HCT116 (cell line): ENCODE measurements around the gene NF2. TPM values are rescaled to one million over a fixed set of nuclear protein-coding genes. Genes with fewer than 3 reads are reported as not detected.

Experiments
- ATAC-seq: fragments of 200-7000 bp; cut with Tn5 transposase; 2 replicates; pipeline ENCODE4 v1.9.1; 2020; ENCODE audit warnings: mild to moderate bottlenecking, moderate library complexity
- BruUV-seq: library from RNA; stranded (reverse); fragments of 400-500 nt; replicated peaks from 2 replicates; lab custom pipeline; 2021; lab: Mats Ljungman, UMichigan
- CTCF ChIA-PET: fragments of 300-600 bp; sonication (Branson Sonifier 250); formaldehyde crosslinking; loops from one replicate; lab custom pipeline; 2021; ENCODE audit warnings: antibody characterized with exemption; lab: Charles Lee
- POLR2A ChIA-PET: fragments of 300-600, 350-600 bp; sonication (Branson Sonifier 250); formaldehyde crosslinking; loops from one replicate; lab custom pipeline; 2021; ENCODE audit warnings: antibody characterized with exemption; lab: Charles Lee
- RAD21 ChIA-PET, 2 experiments: fragments of 300-600 bp; sonication (Branson Sonifier 250); formaldehyde crosslinking; loops; one replicate each; lab custom pipeline; 2023; ENCODE audit warnings: low total read pairs in 2 of 2; ENCODE audit not compliant: uncharacterized antibody in 2 of 2, unreplicated experiment in 2 of 2, low non-redundant PET in 1 of 2; lab: Charles Lee
- DNase-seq: peaks from one replicate; pipeline ENCODE4 v3.0.0-alpha.2; 2010; ENCODE audit warnings: low read depth, low spot score
- H2AFZ ChIP-seq: fragments of 200-600 bp; shearing (Covaris generic), sonication (generic); 2 replicates; pipeline ENCODE4 v1.6.1; 2017; ENCODE audit warnings: low read depth, mixed run types, mixed read lengths, antibody characterized with exemption, low read length; ENCODE audit not compliant: poor library complexity, severe bottlenecking
- H3K27ac ChIP-seq: 2 replicates; pipeline ENCODE4 v1.5.1; 2012; ENCODE audit warnings: low read depth, low read length
- H3K27me3 ChIP-seq: fragments of 200-600 bp; sonication (generic); 2 replicates; pipeline ENCODE4 v1.6.1; 2016; ENCODE audit warnings: mixed run types, low read length, mixed read lengths; ENCODE audit not compliant: insufficient read depth
- H3K36me3 ChIP-seq, 2 experiments: fragments of 200-500 bp in 1 of 2; fragments of 200-600 bp in 1 of 2; sonication (Bioruptor generic) in 1 of 2; sonication (generic) in 1 of 2; 2 replicates each; pipeline versions ENCODE4 v1.5.1 to v1.6.1; 2014 to 2016; ENCODE audit warnings: low read length in 2 of 2, inconsistent platforms in 1 of 2, mixed read lengths in 1 of 2, mixed run types in 1 of 2; ENCODE audit not compliant: insufficient read depth in 2 of 2, control insufficient read depth in 1 of 2
- H3K4me1 ChIP-seq, 2 experiments: fragments of 200-600 bp in 1 of 2; sonication (generic) in 1 of 2; 2 replicates each; pipeline versions ENCODE4 v1.5.1 to v1.6.1; 2012 to 2017; ENCODE audit warnings: low read length in 2 of 2, inconsistent platforms in 1 of 2, mild to moderate bottlenecking in 1 of 2, mixed read lengths in 1 of 2, mixed run types in 1 of 2, moderate library complexity in 1 of 2; ENCODE audit not compliant: insufficient read depth in 2 of 2, control insufficient read depth in 1 of 2
- H3K4me2 ChIP-seq: fragments of 200-600 bp; sonication (generic); 2 replicates; pipeline ENCODE4 v1.6.1; 2017; ENCODE audit warnings: mixed run types, low read length, mixed read lengths
- H3K4me3 ChIP-seq, 2 experiments: fragments of 200-600 bp in 1 of 2; sonication (generic) in 1 of 2; replicated peaks in 1 of 2; 2 replicates each; pipeline ENCODE4 v1.5.1; 2011 to 2016; ENCODE audit warnings: low read length in 2 of 2, control low read depth in 1 of 2, low read depth in 1 of 2, mild to moderate bottlenecking in 1 of 2, mixed read lengths in 1 of 2, mixed run types in 1 of 2
- H3K79me2 ChIP-seq: fragments of 200-600 bp; sonication (generic); 2 replicates; pipeline ENCODE4 v1.6.1; 2017; ENCODE audit warnings: mild to moderate bottlenecking, mixed run types, low read length, moderate library complexity, mixed read lengths; ENCODE audit not compliant: insufficient read depth
- H3K9ac ChIP-seq: fragments of 200-600 bp; sonication (generic); 2 replicates; pipeline ENCODE4 v1.6.1; 2016; ENCODE audit warnings: low read length, mixed read lengths
- H3K9me2 ChIP-seq: fragments of 200-600 bp; sonication (generic), shearing (Covaris generic); 2 replicates; pipeline ENCODE4 v1.6.1; 2017; ENCODE audit warnings: mixed run types, mild to moderate bottlenecking, moderate library complexity; ENCODE audit not compliant: insufficient read depth
- H3K9me3 ChIP-seq, 2 experiments: fragments of 200-500 bp in 1 of 2; fragments of 200-600 bp in 1 of 2; sonication (Bioruptor generic) in 1 of 2; sonication (generic) in 1 of 2; 2 replicates each; pipeline ENCODE4 v1.6.1; 2014 to 2017; ENCODE audit warnings: low read length in 2 of 2, mixed read lengths in 2 of 2, inconsistent platforms in 1 of 2, low read depth in 1 of 2, mild to moderate bottlenecking in 1 of 2, mixed run types in 1 of 2, moderate library complexity in 1 of 2; ENCODE audit not compliant: control insufficient read depth in 1 of 2, insufficient read depth in 1 of 2
- H4K20me1 ChIP-seq: fragments of 200-600 bp; sonication (generic), shearing (Covaris generic); 2 replicates; pipeline ENCODE4 v1.6.1; 2017; ENCODE audit warnings: mixed run types, mild to moderate bottlenecking, moderate library complexity; ENCODE audit not compliant: insufficient read depth
- CBX3 ChIP-seq: IDR thresholded peaks from 2 replicates; pipeline ENCODE4 v1.6.1; 2012; ENCODE audit warnings: low read depth
- ELF1 ChIP-seq: IDR thresholded peaks from 2 replicates; pipeline ENCODE4 v1.6.1; 2012; ENCODE audit warnings: low read depth, borderline replicate concordance
- EZH2 ChIP-seq: fragments of 200-600 bp; sonication (generic); IDR thresholded peaks from 2 replicates; pipeline ENCODE4 v1.6.1; 2017; ENCODE audit warnings: antibody characterized with exemption, mixed run types
- EZH2phosphoT487 ChIP-seq: fragments of 200-600 bp; IDR thresholded peaks from 2 replicates; pipeline ENCODE4 v1.6.1; 2018; ENCODE audit warnings: antibody characterized with exemption, borderline replicate concordance
- FOSL1 ChIP-seq: IDR thresholded peaks from 2 replicates; pipeline ENCODE4 v1.6.1; 2012; ENCODE audit warnings: low read depth
- JUND ChIP-seq: IDR thresholded peaks from 2 replicates; pipeline ENCODE4 v1.6.1; 2012
- POLR2A ChIP-seq: IDR thresholded peaks from 2 replicates; pipeline ENCODE4 v1.7.0; 2011; ENCODE audit warnings: borderline replicate concordance; ENCODE audit not compliant: insufficient read depth, insufficient read length; ENCODE audit errors: extremely low read depth
- RAD21 ChIP-seq: IDR thresholded peaks from 2 replicates; pipeline ENCODE4 v1.6.1; 2012; ENCODE audit warnings: low read depth, mild to moderate bottlenecking
- SRF ChIP-seq: IDR thresholded peaks from 2 replicates; pipeline ENCODE4 v1.6.1; 2012; ENCODE audit warnings: low read depth
- TCF7L2 ChIP-seq: IDR thresholded peaks from 2 replicates; pipeline ENCODE4 v1.7.0; 2011; ENCODE audit warnings: borderline replicate concordance, inconsistent platforms; ENCODE audit not compliant: insufficient read depth, insufficient read length; ENCODE audit errors: extremely low read depth
- YY1 ChIP-seq: IDR thresholded peaks from 2 replicates; pipeline ENCODE4 v1.6.1; 2011; ENCODE audit warnings: low read length, low read depth, moderate library complexity, mild to moderate bottlenecking; ENCODE audit not compliant: insufficient replicate concordance; ENCODE audit errors: extremely low read depth
- ZFX ChIP-seq: fragments of 450-650 bp; IDR thresholded peaks from 2 replicates; pipeline ENCODE4 v1.6.1; 2017
- ZNF274 ChIP-seq: fragments of 200-500 bp; sonication (Bioruptor generic); IDR thresholded peaks from 2 replicates; pipeline ENCODE4 v1.6.1; 2014; ENCODE audit warnings: mild to moderate bottlenecking, low read depth, low read length, inconsistent platforms
- intact Hi-C: fragments of 100-400 bp; cut with micrococcal nuclease; formaldehyde crosslinking; loops from 2 replicates; pipeline ENCODE4 v1.10.0; 2022
- total RNA-seq: library from RNA; stranded (reverse); gene quantifications from one replicate; pipeline ENCODE4 v1.2.1, GENCODE V29; 2021; ENCODE audit not compliant: unreplicated experiment
- TF ChIP-seq, protein P1 (sequence below): IDR thresholded peaks from 2 replicates; pipeline ENCODE4 v1.6.1; 2012; ENCODE audit warnings: low read depth
- TF ChIP-seq, protein P2 (sequence below): IDR thresholded peaks from 2 replicates; pipeline ENCODE4 v1.6.1; 2012
- TF ChIP-seq, protein P3 (sequence below): IDR thresholded peaks from 2 replicates; pipeline ENCODE4 v1.6.1; 2012

NF2 gene
- total RNA-seq, 1 experiment from 2014 or later: 70.2 TPM

DNA sequence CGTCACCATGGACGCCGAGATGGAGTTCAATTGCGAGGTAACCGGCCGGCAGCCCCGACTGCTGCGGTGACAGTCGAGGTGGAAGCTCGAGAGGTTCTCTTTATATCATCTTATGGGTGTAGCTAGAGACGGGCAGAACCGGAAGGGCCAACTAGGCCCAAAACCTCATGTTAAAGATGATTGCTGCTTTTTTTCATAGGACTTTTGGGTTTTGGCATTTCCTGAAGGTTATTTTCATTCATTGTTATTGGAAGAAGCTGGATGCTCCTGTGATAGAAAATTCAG is 585 bp downstream of the NF2 start:
- H3K79me2 ChIP-seq: peaks cover 50% of the 10 kb centered on the region
- no peaks in the 10 kb centered on the region for H3K27me3 ChIP-seq
- POLR2A ChIA-PET: interaction anchor here (0.7 kb wide), 1 partner anchor 18 kb away, joined by 3 read pairs; no protein-coding TSS in a partner anchor
- H3K9me3 ChIP-seq: no peaks in the 10 kb centered on the region
- CTCF ChIA-PET: interaction anchor here (0.8 kb wide), 1 partner anchor 8 kb away, joined by 3 read pairs; no protein-coding TSS in a partner anchor
- H3K4me2 ChIP-seq: peak overlapping the region; percentile 94
- no peaks in the 10 kb centered on the region for H3K9me2 ChIP-seq
- H4K20me1 ChIP-seq: no peaks in the 10 kb centered on the region
- no TSS peak for BruUV-seq
- RAD21 ChIA-PET: no interaction called here
- ATAC-seq: no peak
- no peak overlapping the region for H2AFZ ChIP-seq
- H3K36me3 ChIP-seq: peaks cover 0 to 10% of the 10 kb centered on the region in 2 experiments; a peak in 1 of 4 replicates
- peak overlapping the region; percentile 76 to 92 for H3K4me3 ChIP-seq
- intact Hi-C loops: no loop called here
- H3K4me1 ChIP-seq: peaks cover 16 to 31% of the 10 kb centered on the region in 2 experiments
- no peak for TF ChIP-seq JUND
- TF ChIP-seq ZFX: peak; percentile 76
- no peak for TF ChIP-seq EZH2phosphoT487
- no peak for TF ChIP-seq TCF7L2
- H3K27ac ChIP-seq: peak overlapping the region; percentile 86
- peak overlapping the region; percentile 93 for H3K9ac ChIP-seq
- no peak for DNase-seq

DNA sequence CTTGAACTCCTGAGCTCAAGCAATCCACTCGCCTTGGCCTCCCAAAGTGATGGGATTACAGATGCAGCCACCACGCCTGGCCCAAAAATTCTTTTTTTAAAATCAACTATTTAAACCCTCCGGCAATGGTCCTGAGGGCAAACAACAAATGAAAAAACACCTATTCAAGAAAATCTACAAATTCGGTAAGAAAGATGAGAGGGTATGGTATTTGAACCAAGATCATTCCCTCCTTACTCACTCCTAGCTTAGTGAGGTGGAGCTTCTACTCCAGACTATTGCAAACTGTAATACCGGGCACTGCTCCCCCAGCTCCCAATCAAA is 2.1 kb downstream of the NF2 start:
- no peaks in the 10 kb centered on the region for H3K9me3 ChIP-seq
- H4K20me1 ChIP-seq: no peaks in the 10 kb centered on the region
- H3K36me3 ChIP-seq: peaks cover 0 to 10% of the 10 kb centered on the region in 2 experiments; a peak in 1 of 4 replicates
- POLR2A ChIA-PET: interaction anchor here (0.8 to 1.6 kb wide), 2 partner anchors 18 to 210 kb away, joined by 3 to 4 read pairs; no protein-coding TSS in a partner anchor
- intact Hi-C loops: no loop called here
- peak overlapping the region; percentile 94; the same call in 1 of the 2 replicates for H3K4me2 ChIP-seq
- no peak overlapping the region for H3K4me3 ChIP-seq
- ATAC-seq: no peak
- DNase-seq: no peak
- no peak overlapping the region for H3K27ac ChIP-seq
- RAD21 ChIA-PET: no interaction called here
- H3K4me1 ChIP-seq: peaks cover 16 to 31% of the 10 kb centered on the region in 2 experiments
- no peak overlapping the region for H2AFZ ChIP-seq
- H3K9ac ChIP-seq: no peak overlapping the region
- BruUV-seq: no TSS peak
- no peaks in the 10 kb centered on the region for H3K27me3 ChIP-seq
- H3K9me2 ChIP-seq: no peaks in the 10 kb centered on the region
- H3K79me2 ChIP-seq: peaks cover 65% of the 10 kb centered on the region
- CTCF ChIA-PET: interaction anchor here (1.3 kb wide), 1 partner anchor 52 kb away, joined by 5 read pairs; the partner anchor contains the start of gene THOC5
- no peak for TF ChIP-seq ZNF274
- TF ChIP-seq SRF: no peak
- TF ChIP-seq ELF1: no peak
- TF ChIP-seq, protein P1, sequence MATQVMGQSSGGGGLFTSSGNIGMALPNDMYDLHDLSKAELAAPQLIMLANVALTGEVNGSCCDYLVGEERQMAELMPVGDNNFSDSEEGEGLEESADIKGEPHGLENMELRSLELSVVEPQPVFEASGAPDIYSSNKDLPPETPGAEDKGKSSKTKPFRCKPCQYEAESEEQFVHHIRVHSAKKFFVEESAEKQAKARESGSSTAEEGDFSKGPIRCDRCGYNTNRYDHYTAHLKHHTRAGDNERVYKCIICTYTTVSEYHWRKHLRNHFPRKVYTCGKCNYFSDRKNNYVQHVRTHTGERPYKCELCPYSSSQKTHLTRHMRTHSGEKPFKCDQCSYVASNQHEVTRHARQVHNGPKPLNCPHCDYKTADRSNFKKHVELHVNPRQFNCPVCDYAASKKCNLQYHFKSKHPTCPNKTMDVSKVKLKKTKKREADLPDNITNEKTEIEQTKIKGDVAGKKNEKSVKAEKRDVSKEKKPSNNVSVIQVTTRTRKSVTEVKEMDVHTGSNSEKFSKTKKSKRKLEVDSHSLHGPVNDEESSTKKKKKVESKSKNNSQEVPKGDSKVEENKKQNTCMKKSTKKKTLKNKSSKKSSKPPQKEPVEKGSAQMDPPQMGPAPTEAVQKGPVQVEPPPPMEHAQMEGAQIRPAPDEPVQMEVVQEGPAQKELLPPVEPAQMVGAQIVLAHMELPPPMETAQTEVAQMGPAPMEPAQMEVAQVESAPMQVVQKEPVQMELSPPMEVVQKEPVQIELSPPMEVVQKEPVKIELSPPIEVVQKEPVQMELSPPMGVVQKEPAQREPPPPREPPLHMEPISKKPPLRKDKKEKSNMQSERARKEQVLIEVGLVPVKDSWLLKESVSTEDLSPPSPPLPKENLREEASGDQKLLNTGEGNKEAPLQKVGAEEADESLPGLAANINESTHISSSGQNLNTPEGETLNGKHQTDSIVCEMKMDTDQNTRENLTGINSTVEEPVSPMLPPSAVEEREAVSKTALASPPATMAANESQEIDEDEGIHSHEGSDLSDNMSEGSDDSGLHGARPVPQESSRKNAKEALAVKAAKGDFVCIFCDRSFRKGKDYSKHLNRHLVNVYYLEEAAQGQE: no peak
- no peak for TF ChIP-seq YY1
- TF ChIP-seq CBX3: no peak
- TF ChIP-seq, protein P2, sequence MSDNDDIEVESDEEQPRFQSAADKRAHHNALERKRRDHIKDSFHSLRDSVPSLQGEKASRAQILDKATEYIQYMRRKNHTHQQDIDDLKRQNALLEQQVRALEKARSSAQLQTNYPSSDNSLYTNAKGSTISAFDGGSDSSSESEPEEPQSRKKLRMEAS: no peak
- no peak for TF ChIP-seq EZH2
- TF ChIP-seq POLR2A: no peak
- TF ChIP-seq RAD21: no peak
- no peak for TF ChIP-seq FOSL1
- TF ChIP-seq, protein P3, sequence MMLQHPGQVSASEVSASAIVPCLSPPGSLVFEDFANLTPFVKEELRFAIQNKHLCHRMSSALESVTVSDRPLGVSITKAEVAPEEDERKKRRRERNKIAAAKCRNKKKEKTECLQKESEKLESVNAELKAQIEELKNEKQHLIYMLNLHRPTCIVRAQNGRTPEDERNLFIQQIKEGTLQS: no peak
